Neural progenitor cell (in vitro differentiated cells): Measurements from ENCODE around the gene CDH13. TPM values are rescaled to one million over a fixed set of nuclear protein-coding genes. Genes with fewer than 3 reads are reported as not detected.

Experiments used
- DNase-seq: peaks from one replicate; pipeline ENCODE4 v3.0.0-alpha.2; 2016; ENCODE audit warnings: low spot score
- H2AFZ ChIP-seq: fragments of 200-600 bp; sonication (generic); replicated peaks from 2 replicates; pipeline ENCODE4 v1.6.1; 2016; ENCODE audit warnings: antibody characterized with exemption
- H3F3A ChIP-seq: fragments of 200-600 bp; sonication (generic); 2 replicates; pipeline ENCODE4 v1.6.1; 2016; ENCODE audit warnings: antibody characterized with exemption, low read depth
- H3K27ac ChIP-seq: fragments of 200-600 bp; sonication (generic); 2 replicates; pipeline ENCODE4 v1.5.1; 2016; ENCODE audit warnings: mild to moderate bottlenecking
- H3K27me3 ChIP-seq: fragments of 200-600 bp; sonication (generic); 2 replicates; pipeline ENCODE4 v1.6.1; 2016; ENCODE audit warnings: mild to moderate bottlenecking, moderate library complexity
- H3K36me3 ChIP-seq: fragments of 200-600 bp; sonication (generic); 2 replicates; pipeline ENCODE4 v1.5.1; 2016
- H3K4me1 ChIP-seq: fragments of 200-600 bp; sonication (generic); 2 replicates; pipeline ENCODE4 v1.6.1; 2016; ENCODE audit warnings: mixed run types
- H3K4me2 ChIP-seq: fragments of 200-600 bp; sonication (generic); 2 replicates; pipeline ENCODE4 v1.6.1; 2016
- H3K4me3 ChIP-seq: fragments of 200-600 bp; sonication (generic); 2 replicates; pipeline ENCODE4 v1.5.1; 2016
- H3K79me2 ChIP-seq: fragments of 200-600 bp; sonication (generic); 2 replicates; pipeline ENCODE4 v1.6.1; 2016; ENCODE audit warnings: low read depth
- H3K9ac ChIP-seq: fragments of 200-600 bp; sonication (generic); 2 replicates; pipeline ENCODE4 v1.6.1; 2016
- H3K9me3 ChIP-seq: fragments of 200-600 bp; sonication (generic); 2 replicates; pipeline ENCODE4 v1.5.1; 2016; ENCODE audit warnings: low read depth
- H4K20me1 ChIP-seq: fragments of 200-600 bp; sonication (generic); 2 replicates; pipeline ENCODE4 v1.6.1; 2016; ENCODE audit warnings: low read depth
- H3K27ac Mint-ChIP-seq: 3 replicates; pipeline ENCODE4 v1.8.0; 2021; ENCODE audit warnings: mixed read lengths
- H3K27me3 Mint-ChIP-seq: 2 replicates; pipeline ENCODE4 v1.8.0; 2022; ENCODE audit warnings: low read depth, mild to moderate bottlenecking, inconsistent platforms, moderate library complexity, mixed read lengths; ENCODE audit not compliant: insufficient read depth
- H3K36me3 Mint-ChIP-seq: 3 replicates; pipeline ENCODE4 v1.8.0; 2021; ENCODE audit warnings: mixed read lengths
- H3K4me1 Mint-ChIP-seq: 3 replicates; pipeline ENCODE4 v1.8.0; 2021; ENCODE audit warnings: mixed read lengths
- H3K4me3 Mint-ChIP-seq: 3 replicates; pipeline ENCODE4 v1.8.0; 2021; ENCODE audit warnings: mild to moderate bottlenecking, moderate library complexity, mixed read lengths
- H3K9me3 Mint-ChIP-seq: 3 replicates; pipeline ENCODE4 v1.8.0; 2020; ENCODE audit warnings: mixed read lengths
- EZH2 ChIP-seq: fragments of 200-600 bp; sonication (generic); IDR thresholded peaks from 2 replicates; pipeline ENCODE4 v1.6.1; 2017; ENCODE audit warnings: antibody characterized with exemption, mild to moderate bottlenecking, moderate library complexity
- EZH2phosphoT487 ChIP-seq: fragments of 200-600 bp; sonication (generic); IDR thresholded peaks from 2 replicates; pipeline ENCODE4 v1.6.1; 2017; ENCODE audit warnings: antibody characterized with exemption
- total RNA-seq: library from RNA; depleted of rRNA; stranded (reverse); fragments of >200 nt; gene quantifications from 2 replicates; pipeline ENCODE4 v1.2.3, GENCODE V29; 2015; ENCODE audit warnings: low replicate concordance
- TF ChIP-seq, protein P1 (sequence below): fragments of 200-600 bp; sonication (generic); IDR thresholded peaks from 2 replicates; pipeline ENCODE4 v1.5.1; 2017; ENCODE audit warnings: antibody characterized with exemption, mild to moderate bottlenecking

The CDH13 gene
- total RNA-seq, 1 donor from 2014 or later: 3.0 TPM

DNA sequence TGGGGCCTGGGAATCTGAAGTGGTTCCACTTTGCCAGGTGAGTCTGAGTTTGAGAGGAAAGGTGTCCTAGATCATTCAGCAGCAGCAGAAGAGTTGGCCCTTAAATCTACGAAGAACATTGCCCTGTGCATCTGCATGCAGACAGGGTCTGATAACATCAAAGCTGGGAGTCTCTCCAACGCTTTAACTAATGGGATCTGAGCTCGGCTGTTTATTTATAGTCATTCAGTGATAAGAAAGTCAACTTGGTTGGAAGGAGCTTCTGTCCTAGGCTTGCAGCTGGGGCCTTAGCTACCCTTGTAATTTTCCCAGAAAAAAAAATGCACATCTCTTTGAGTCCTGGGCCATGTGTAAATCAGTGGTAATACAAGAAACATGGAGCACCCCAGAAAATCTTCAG, 763.0 kb downstream of the CDH13 start:
- Histone ChIP-seq H3K36me3 (no peaks in the 10 kb centered on the region), H3K9me3 (no peaks in the 10 kb centered on the region), H3K4me3 (no peak overlapping the region), H3K4me1 (no peaks in the 10 kb centered on the region), H2AFZ (no peak overlapping the region), H3F3A (no peaks in the 10 kb centered on the region), H3K4me2 (no peak overlapping the region), H3K79me2 (no peaks in the 10 kb centered on the region), H3K27me3 (no peaks in the 10 kb centered on the region), H4K20me1 (no peaks in the 10 kb centered on the region), H3K9ac (no peak overlapping the region), H3K27ac (no peak overlapping the region)
- Mint-ChIP-seq H3K27ac (no peak overlapping the region), H3K4me3 (no peak overlapping the region), H3K9me3 (peaks cover 3% of the 10 kb centered on the region), H3K27me3 (peaks cover 7% of the 10 kb centered on the region), H3K36me3 (no peaks in the 10 kb centered on the region), H3K4me1 (peaks cover 5% of the 10 kb centered on the region)
- DNase-seq: no peak
- TF ChIP-seq EZH2phosphoT487 (no peak), EZH2 (no peak)
- TF ChIP-seq, protein P1, sequence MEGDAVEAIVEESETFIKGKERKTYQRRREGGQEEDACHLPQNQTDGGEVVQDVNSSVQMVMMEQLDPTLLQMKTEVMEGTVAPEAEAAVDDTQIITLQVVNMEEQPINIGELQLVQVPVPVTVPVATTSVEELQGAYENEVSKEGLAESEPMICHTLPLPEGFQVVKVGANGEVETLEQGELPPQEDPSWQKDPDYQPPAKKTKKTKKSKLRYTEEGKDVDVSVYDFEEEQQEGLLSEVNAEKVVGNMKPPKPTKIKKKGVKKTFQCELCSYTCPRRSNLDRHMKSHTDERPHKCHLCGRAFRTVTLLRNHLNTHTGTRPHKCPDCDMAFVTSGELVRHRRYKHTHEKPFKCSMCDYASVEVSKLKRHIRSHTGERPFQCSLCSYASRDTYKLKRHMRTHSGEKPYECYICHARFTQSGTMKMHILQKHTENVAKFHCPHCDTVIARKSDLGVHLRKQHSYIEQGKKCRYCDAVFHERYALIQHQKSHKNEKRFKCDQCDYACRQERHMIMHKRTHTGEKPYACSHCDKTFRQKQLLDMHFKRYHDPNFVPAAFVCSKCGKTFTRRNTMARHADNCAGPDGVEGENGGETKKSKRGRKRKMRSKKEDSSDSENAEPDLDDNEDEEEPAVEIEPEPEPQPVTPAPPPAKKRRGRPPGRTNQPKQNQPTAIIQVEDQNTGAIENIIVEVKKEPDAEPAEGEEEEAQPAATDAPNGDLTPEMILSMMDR: no peak

DNA sequence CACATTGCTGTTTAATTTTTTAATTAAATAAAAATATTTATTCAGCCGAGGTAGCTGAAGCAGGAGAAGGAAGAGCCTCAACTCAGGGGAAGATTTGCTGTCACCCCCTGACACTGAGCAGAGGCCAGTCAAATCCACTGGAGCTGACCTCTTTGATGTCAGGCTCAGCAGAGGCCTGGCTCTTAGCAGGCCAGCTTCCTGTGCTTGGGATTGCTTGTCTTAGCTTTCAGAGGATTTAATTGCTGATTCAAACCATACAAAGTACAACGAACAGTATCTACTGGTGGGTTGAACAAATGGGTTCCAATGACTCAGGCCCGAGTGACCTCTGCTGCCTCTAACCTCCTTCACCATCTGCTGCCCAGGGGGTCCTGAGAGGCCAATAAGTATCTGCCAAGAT, 764.0 kb downstream of the CDH13 start:
- Mint-ChIP-seq H3K9me3 (peaks cover 3% of the 10 kb centered on the region), H3K4me3 (no peak overlapping the region), H3K36me3 (no peaks in the 10 kb centered on the region), H3K4me1 (peaks cover 5% of the 10 kb centered on the region), H3K27ac (no peak overlapping the region), H3K27me3 (peaks cover 9% of the 10 kb centered on the region)
- Histone ChIP-seq H4K20me1 (no peaks in the 10 kb centered on the region), H3K4me3 (no peak overlapping the region), H3K36me3 (no peaks in the 10 kb centered on the region), H3K27ac (no peak overlapping the region), H3K4me2 (no peak overlapping the region), H3K4me1 (no peaks in the 10 kb centered on the region), H3K9ac (no peak overlapping the region), H3K79me2 (no peaks in the 10 kb centered on the region), H3K9me3 (no peaks in the 10 kb centered on the region), H3K27me3 (no peaks in the 10 kb centered on the region), H3F3A (no peaks in the 10 kb centered on the region), H2AFZ (no peak overlapping the region)
- peak; percentile 11 for DNase-seq
- no peak for TF ChIP-seq EZH2
- TF ChIP-seq, protein P1: no peak
- no peak for TF ChIP-seq EZH2phosphoT487

DNA sequence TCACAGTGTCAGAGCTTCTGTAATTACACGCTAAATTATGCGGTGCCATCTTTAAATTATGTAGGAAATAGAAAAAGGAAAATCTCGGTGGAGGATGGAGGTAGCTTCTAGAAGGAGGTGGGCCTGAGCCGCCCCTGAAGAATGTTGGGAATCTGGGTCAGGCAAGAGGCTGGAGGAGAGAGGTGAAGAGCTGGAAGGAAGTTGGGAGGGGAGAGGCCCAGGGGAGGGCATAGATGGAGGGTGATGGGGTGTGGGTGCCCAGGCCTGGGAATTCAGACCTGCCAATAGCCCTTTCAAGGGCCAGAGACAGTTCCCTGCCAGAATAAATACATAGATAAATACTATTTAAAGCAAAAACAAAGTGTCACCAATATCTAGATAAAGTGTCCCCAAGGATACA, 766.0 kb downstream of the CDH13 start:
- H3K36me3 Mint-ChIP-seq: no peaks in the 10 kb centered on the region
- Histone ChIP-seq H3K9me3 (no peaks in the 10 kb centered on the region), H3K27me3 (no peaks in the 10 kb centered on the region), H3K4me1 (no peaks in the 10 kb centered on the region), H3K4me2 (no peak overlapping the region), H2AFZ (no peak overlapping the region), H3K79me2 (no peaks in the 10 kb centered on the region), H3K36me3 (no peaks in the 10 kb centered on the region), H4K20me1 (no peaks in the 10 kb centered on the region), H3F3A (no peaks in the 10 kb centered on the region), H3K27ac (no peak overlapping the region), H3K9ac (no peak overlapping the region), H3K4me3 (no peak overlapping the region)
- TF ChIP-seq EZH2phosphoT487 (no peak), EZH2 (no peak)
- TF ChIP-seq, protein P1: no peak
- no peak for DNase-seq
- peaks cover 5% of the 10 kb centered on the region for H3K4me1 Mint-ChIP-seq
- H3K27me3 Mint-ChIP-seq: peaks cover 12% of the 10 kb centered on the region
- no peak overlapping the region for H3K27ac Mint-ChIP-seq
- no peak overlapping the region for H3K4me3 Mint-ChIP-seq
- peaks cover 3% of the 10 kb centered on the region for H3K9me3 Mint-ChIP-seq
